ENCODE measurements around the gene FTO.

FTO gene

GRCh38 chr16:53745753-53746266, 41.9 kb downstream of the FTO start:
- no peak for DNase-seq
- no peaks in the 10 kb centered on the region for H3K9me3 ChIP-seq
- no peaks in the 10 kb centered on the region for H3K27me3 ChIP-seq
- H3K4me1 ChIP-seq: no peaks in the 10 kb centered on the region
- no peak overlapping the region for H3K4me3 ChIP-seq (ENCODE audit: low read depth, low read length)
- no peaks in the 10 kb centered on the region for H3K36me3 ChIP-seq
- peak; percentile 27; the same call in 1 of the 2 replicates for TF ChIP-seq CTCF (IDR thresholded peaks at IDR 0.05; ENCODE audit: low read depth, low read length)

GRCh38 chr16:53752560-53752959, 48.6 kb downstream of the FTO start:
- Histone ChIP-seq H3K27me3 (no peaks in the 10 kb centered on the region), H3K36me3 (no peaks in the 10 kb centered on the region), H3K9me3 (no peaks in the 10 kb centered on the region), H3K4me3 (ENCODE audit: low read depth, low read length) (no peak overlapping the region), H3K4me1 (no peaks in the 10 kb centered on the region; the same call in 1 of the 2 replicates)
- DNase-seq: no peak
- TF ChIP-seq CTCF (IDR thresholded peaks at IDR 0.05; ENCODE audit: low read depth, low read length): no peak

- Histone ChIP-seq H3K27me3 (no peaks in the 10 kb centered on the region), H3K36me3 (no peaks in the 10 kb centered on the region), H3K4me1 (no peaks in the 10 kb centered on the region; the same call in 1 of the 2 replicates), H3K9me3 (no peaks in the 10 kb centered on the region), H3K4me3 (ENCODE audit: low read depth, low read length) (no peak overlapping the region)
- no peak for DNase-seq
- TF ChIP-seq CTCF (IDR thresholded peaks at IDR 0.05; ENCODE audit: low read depth, low read length): no peak
These were observed 49.5 kb downstream of the FTO start for GRCh38 chr16:53753431-53753830.

GRCh38 chr16:53755026-53755910, 51.3 kb downstream of the FTO start:
- Histone ChIP-seq H3K36me3 (no peaks in the 10 kb centered on the region), H3K4me3 (ENCODE audit: low read depth, low read length) (no peak overlapping the region), H3K27me3 (no peaks in the 10 kb centered on the region), H3K4me1 (no peaks in the 10 kb centered on the region; the same call in 1 of the 2 replicates), H3K9me3 (no peaks in the 10 kb centered on the region)
- no peak for DNase-seq
- no peak for TF ChIP-seq CTCF (IDR thresholded peaks at IDR 0.05; ENCODE audit: low read depth, low read length)

- H3K27me3 ChIP-seq: no peaks in the 10 kb centered on the region
- no peaks in the 10 kb centered on the region for H3K9me3 ChIP-seq
- no peaks in the 10 kb centered on the region for H3K36me3 ChIP-seq
- no peak overlapping the region for H3K4me3 ChIP-seq (ENCODE audit: low read depth, low read length)
- H3K4me1 ChIP-seq: no peaks in the 10 kb centered on the region; the same call in 1 of the 2 replicates
- DNase-seq: no peak
- TF ChIP-seq CTCF (IDR thresholded peaks at IDR 0.05; ENCODE audit: low read depth, low read length): no peak
These were observed 52.5 kb downstream of the FTO start for GRCh38 chr16:53756275-53756996.

Data from BE2C (cell line).